GM21529 (cell line): ENCODE results near the gene ACAP2.
"Not testable (repeated sequence)": the region's sequence is repeated elsewhere in the genome, so short reads cannot be mapped to it uniquely, and the experiment has no call there.

Experiments used
- ATAC-seq: cut with Tn5 transposase; IDR thresholded peaks from one replicate; pipeline ENCODE4 v1.9.1; 2021; ENCODE audit not compliant: unreplicated experiment

Gene ACAP2

GRCh38 chr3:195296662-195297061, 146.2 kb downstream of the ACAP2 start:
- no peak for ATAC-seq

GRCh38 chr3:195291121-195291520, 151.7 kb downstream of the ACAP2 start:
- no peak for ATAC-seq

GRCh38 chr3:195290643-195291042, 152.2 kb downstream of the ACAP2 start:
- ATAC-seq = not testable (repeated sequence)

GRCh38 chr3:195286115-195286872, 156.5 kb downstream of the ACAP2 start:
- ATAC-seq = no peak

GRCh38 chr3:195285372-195285771, 157.4 kb downstream of the ACAP2 start:
- ATAC-seq = no peak

- ATAC-seq = no peak
These were observed 158.0 kb downstream of the ACAP2 start for GRCh38 chr3:195284842-195285241.

- no peak for ATAC-seq
These were observed 159.9 kb downstream of the ACAP2 start for GRCh38 chr3:195282961-195283360.

- ATAC-seq = no peak
These were observed 168.4 kb downstream of the ACAP2 start for GRCh38 chr3:195274259-195274966.

- peak; percentile 65 for ATAC-seq
These were observed 171.2 kb downstream of the ACAP2 start for GRCh38 chr3:195271410-195272243.

- ATAC-seq = peak; percentile 82
These were observed 171.9 kb downstream of the ACAP2 start, which contains the start of gene XXYLT1 for GRCh38 chr3:195270817-195271409. Gene XXYLT1 (minus strand): TSS chr3:195271159. CDS start chr3:195271058, 101 bp downstream.

GRCh38 chr3:195270079-195270816, 172.6 kb downstream of the ACAP2 start:
- ATAC-seq = peak; percentile 22

- no peak for ATAC-seq
These were observed 173.3 kb downstream of the ACAP2 start for GRCh38 chr3:195269375-195270078.

GRCh38 chr3:195268576-195269309, 174.1 kb downstream of the ACAP2 start:
- no peak for ATAC-seq

GRCh38 chr3:195267096-195267495, 175.7 kb downstream of the ACAP2 start:
- no peak for ATAC-seq

GRCh38 chr3:195266428-195266827, 176.4 kb downstream of the ACAP2 start:
- ATAC-seq = no peak

GRCh38 chr3:195265363-195265976, 177.3 kb downstream of the ACAP2 start:
- ATAC-seq = no peak

- ATAC-seq = no peak
These were observed 178.8 kb downstream of the ACAP2 start for GRCh38 chr3:195263925-195264600.
